ENCODE results near the gene ST7.

ST7 gene

DNA sequence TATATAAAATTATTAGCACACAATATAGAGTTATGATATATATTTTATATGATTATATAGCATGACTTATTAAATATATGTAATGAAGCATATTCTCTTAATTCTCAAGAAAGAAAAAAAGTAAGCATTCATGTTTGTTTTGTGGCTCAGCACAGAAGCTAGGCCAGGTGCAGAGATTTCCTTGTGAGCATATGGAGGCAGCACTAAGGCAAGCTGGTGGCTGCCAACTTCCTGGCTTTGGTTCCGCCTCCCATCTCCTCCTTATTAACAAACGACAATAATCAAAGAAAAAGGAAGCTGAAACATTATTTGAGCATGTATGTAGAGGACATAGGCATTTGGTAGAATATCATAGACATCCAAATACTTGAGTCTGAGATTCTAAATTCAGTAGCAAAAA is 130.3 kb downstream of the ST7 start:
- no peak for DNase-seq (ENCODE audit: low read depth)
- TF ChIP-seq, protein P1, sequence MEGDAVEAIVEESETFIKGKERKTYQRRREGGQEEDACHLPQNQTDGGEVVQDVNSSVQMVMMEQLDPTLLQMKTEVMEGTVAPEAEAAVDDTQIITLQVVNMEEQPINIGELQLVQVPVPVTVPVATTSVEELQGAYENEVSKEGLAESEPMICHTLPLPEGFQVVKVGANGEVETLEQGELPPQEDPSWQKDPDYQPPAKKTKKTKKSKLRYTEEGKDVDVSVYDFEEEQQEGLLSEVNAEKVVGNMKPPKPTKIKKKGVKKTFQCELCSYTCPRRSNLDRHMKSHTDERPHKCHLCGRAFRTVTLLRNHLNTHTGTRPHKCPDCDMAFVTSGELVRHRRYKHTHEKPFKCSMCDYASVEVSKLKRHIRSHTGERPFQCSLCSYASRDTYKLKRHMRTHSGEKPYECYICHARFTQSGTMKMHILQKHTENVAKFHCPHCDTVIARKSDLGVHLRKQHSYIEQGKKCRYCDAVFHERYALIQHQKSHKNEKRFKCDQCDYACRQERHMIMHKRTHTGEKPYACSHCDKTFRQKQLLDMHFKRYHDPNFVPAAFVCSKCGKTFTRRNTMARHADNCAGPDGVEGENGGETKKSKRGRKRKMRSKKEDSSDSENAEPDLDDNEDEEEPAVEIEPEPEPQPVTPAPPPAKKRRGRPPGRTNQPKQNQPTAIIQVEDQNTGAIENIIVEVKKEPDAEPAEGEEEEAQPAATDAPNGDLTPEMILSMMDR (IDR thresholded peaks at IDR 0.05; ENCODE audit: low read depth, low read length, missing control alignments): no peak
- in situ Hi-C loops (cut with HindIII; ENCODE audit: low sequenced_read_pairs): no loop called here
- no peak overlapping the region for H3K4me3 ChIP-seq (ENCODE audit: low read depth, low read length)

DNA sequence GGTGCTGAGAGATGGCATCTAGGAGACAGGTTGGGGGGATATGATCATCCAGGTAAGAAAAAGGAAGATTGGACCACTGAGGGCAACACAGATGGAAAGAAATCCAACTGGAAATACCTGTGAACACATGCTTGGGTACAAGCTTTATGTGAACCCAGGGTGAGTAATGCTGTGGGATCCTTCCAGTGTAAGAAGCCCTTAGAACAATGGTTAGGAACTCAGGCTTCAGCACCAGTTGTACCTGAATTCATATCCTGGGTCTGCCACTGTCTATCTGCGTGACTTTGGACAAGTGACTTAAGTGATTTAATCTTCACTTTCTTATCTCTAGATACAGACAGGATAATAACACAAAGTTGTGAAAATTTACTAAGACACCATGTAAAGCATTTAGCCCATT is 131.0 kb downstream of the ST7 start:
- H3K4me3 ChIP-seq (ENCODE audit: low read depth, low read length): no peak overlapping the region
- TF ChIP-seq, protein P1 (IDR thresholded peaks at IDR 0.05; ENCODE audit: low read depth, low read length, missing control alignments): no peak
- in situ Hi-C loops (cut with HindIII; ENCODE audit: low sequenced_read_pairs): no loop called here
- no peak for DNase-seq (ENCODE audit: low read depth)

- DNase-seq (ENCODE audit: low read depth): no peak
- TF ChIP-seq, protein P1 (IDR thresholded peaks at IDR 0.05; ENCODE audit: low read depth, low read length, missing control alignments): no peak
- in situ Hi-C loops (cut with HindIII; ENCODE audit: low sequenced_read_pairs): no loop called here
- H3K4me3 ChIP-seq (ENCODE audit: low read depth, low read length): no peak overlapping the region
These were observed 132.0 kb downstream of the ST7 start for GRCh38 chr7:117085275-117085674.

DNA sequence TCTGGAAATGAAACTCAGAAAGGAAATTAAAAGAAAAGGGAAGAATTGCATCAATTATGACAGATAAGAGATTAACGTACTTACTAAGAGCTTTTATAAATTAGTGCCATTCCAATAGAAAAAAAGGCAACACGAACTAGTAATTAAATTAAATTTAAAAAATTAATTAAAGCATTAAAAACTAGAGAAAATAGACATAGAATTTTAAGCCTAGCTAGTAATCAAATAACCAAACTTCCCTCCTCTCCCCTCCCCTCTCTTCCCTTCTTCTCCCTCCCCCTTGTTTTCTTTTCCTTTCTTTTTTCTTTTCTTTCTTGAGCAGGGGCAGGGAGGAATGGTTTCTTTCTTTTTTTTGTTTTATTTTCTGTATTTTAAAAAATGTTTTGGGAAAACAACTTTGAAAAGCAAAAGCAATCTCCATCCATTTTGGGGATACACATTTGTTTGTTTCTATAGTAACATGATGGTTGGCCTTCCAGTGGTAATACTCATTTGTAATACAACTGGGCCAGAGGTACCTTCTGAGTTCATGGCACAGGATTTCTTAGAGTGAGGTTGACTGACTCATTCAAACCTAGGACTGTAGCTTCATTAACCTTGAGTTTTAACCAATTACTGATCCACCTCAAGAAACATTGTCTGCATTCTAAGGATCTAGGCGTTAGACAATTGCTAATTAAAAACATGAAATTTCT is 132.6 kb downstream of the ST7 start:
- TF ChIP-seq, protein P1 (IDR thresholded peaks at IDR 0.05; ENCODE audit: low read depth, low read length, missing control alignments): no peak
- no peak for DNase-seq (ENCODE audit: low read depth)
- in situ Hi-C loops (cut with HindIII; ENCODE audit: low sequenced_read_pairs): no loop called here
- no peak overlapping the region for H3K4me3 ChIP-seq (ENCODE audit: low read depth, low read length)

DNA sequence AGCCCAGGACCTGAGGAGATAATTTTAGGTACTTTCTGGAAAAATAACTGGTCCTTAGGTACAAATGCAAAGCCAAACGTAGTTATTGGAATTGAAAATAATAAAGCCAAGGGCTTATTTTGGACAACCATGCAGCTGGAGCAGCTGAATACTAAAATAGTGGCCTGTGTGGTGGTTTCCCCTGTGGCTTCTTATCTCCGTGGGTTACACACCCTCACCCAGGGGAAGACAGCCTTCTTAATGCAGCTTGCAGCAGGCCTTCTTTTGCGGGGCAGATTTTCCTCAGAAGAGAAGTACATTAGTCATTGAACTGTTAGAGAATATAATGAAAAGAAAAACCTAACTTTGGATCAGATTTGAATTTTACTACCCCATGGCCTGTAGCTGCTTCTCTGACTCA is 133.5 kb downstream of the ST7 start:
- in situ Hi-C loops (cut with HindIII; ENCODE audit: low sequenced_read_pairs): no loop called here
- no peak for DNase-seq (ENCODE audit: low read depth)
- H3K4me3 ChIP-seq (ENCODE audit: low read depth, low read length): no peak overlapping the region
- TF ChIP-seq, protein P1 (IDR thresholded peaks at IDR 0.05; ENCODE audit: low read depth, low read length, missing control alignments): no peak

DNA sequence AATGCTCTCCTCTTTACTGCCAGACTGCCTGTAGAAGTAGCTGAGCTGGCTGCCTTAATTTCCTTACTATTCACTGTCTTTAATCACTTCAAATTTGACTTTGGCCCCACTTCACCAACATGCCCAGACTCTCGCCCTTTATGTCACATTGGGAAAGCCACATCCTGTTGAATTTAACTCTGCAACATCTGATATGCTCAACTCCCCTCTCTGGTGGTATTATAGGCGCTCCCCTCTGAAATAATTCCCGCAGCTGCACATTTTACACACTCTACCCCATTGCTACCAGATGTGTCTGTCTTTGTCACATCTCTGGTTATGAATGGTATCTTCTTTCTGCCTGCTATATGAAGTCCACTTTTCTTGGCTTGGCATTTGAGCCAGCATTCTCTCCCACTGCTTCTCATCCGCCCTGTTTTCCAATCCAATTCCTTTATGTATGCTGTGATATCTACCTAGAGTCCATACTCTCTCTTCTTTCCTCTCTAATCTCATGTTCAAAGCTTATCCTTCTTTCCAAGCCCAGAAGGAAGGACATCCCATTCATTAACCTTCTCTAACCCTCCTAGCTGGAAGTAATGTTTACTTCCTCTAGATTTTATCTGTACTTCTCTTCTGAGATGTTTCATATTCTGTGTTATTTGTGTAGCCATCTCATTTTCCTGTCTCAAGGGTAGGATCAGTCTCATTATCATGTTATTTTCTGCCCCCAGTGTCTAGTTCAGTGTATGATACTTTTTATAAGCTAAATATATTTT is 134.5 kb downstream of the ST7 start:
- H3K4me3 ChIP-seq (ENCODE audit: low read depth, low read length): no peak overlapping the region
- no peak for DNase-seq (ENCODE audit: low read depth)
- TF ChIP-seq, protein P1 (IDR thresholded peaks at IDR 0.05; ENCODE audit: low read depth, low read length, missing control alignments): no peak
- in situ Hi-C loops (cut with HindIII; ENCODE audit: low sequenced_read_pairs): no loop called here
